Hematopoietic multipotent progenitor cell (in vitro differentiated cells): ENCODE results near the gene CDC14A. TPM values are rescaled to one million over a fixed set of nuclear protein-coding genes. Genes with fewer than 3 reads are reported as not detected.
"Not testable (repeated sequence)": the region's sequence is repeated elsewhere in the genome, so short reads cannot be mapped to it uniquely, and the experiment has no call there.

Source experiments
- DNase-seq, 3 donors: peaks; one replicate each; pipeline ENCODE4 v3.0.0-alpha.2; 2011 to 2015; ENCODE audit warnings: low read depth in 2 of 3, low spot score in 2 of 3
- total RNA-seq: library from RNA; depleted of rRNA; stranded (reverse); fragments of >200 nt; gene quantifications from one replicate; pipeline ENCODE4 v1.2.3, GENCODE V29; 2012

CDC14A gene
- 39.6 TPM for total RNA-seq

- peak; percentile 70 to 95 (median 92) for DNase-seq
Observed at GRCh38 chr1:100352267-100353070, at the start of gene CDC14A. Gene CDC14A (plus strand): TSS chr1:100352506. CDS start chr1:100352955, 449 bp downstream.

- DNase-seq = no peak
Observed at GRCh38 chr1:100302739-100303138, 49.6 kb upstream of the CDC14A start.

DNA sequence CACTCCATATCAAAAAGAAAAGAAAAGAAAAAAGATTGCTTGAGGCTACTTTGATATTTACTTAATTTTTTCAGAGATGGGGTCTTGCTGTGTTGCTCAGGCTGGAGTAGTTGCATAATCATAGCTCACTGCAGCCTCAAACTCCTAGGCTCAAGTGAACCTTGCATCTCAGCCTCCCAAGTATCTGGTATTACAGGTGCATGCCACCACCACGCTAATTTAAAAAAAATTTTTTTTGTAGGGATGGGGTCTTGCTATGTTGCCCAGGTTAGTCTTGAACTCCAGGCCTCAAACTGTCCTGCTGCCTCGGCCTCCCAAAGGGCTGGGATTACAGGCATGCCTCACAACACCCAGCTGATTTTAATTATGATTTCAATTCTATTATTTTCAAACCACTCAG, 48.1 kb upstream of the CDC14A start:
- no peak for DNase-seq

GRCh38 chr1:100304921-100305320, 47.4 kb upstream of the CDC14A start:
- DNase-seq = no peak

DNA sequence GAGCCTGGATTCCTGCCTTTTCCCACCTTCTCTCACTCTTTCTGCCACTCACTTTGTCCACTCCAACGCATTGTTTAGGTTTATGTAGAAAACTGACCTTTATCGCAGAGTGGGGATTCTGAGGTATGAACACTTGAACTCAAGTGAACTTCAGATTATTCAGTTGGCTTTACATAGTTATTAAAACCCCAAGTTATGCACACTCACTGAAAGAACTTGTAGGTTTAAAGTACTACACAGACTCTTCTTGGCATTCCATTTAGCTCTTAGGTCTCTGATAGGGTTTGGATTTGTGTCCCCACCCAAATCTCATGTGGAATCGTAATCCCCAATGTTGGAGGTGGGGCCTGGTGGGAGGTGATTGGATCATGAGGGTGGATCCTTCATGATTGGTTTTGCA, 46.4 kb upstream of the CDC14A start:
- no peak for DNase-seq

GRCh38 chr1:100306735-100307313, 45.5 kb upstream of the CDC14A start:
- DNase-seq = no peak

DNA sequence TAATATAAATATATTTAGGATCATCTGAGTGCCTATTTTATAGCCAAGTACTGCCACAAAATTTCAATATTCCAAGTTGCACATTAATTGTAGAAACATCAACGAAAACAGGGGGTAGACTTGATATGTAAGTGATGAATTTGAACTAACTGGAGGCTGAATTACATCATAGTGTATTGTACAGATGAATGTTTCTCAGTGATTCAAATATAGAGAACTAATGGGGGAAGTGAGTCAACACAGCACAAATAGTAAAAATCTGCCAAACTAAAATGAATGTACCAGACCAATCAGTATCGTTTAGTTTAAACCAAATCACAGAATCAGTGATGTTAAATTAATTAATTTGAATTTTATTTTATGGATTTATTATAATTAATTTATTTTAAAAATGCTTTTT, 43.5 kb upstream of the CDC14A start:
- DNase-seq = no peak

DNA sequence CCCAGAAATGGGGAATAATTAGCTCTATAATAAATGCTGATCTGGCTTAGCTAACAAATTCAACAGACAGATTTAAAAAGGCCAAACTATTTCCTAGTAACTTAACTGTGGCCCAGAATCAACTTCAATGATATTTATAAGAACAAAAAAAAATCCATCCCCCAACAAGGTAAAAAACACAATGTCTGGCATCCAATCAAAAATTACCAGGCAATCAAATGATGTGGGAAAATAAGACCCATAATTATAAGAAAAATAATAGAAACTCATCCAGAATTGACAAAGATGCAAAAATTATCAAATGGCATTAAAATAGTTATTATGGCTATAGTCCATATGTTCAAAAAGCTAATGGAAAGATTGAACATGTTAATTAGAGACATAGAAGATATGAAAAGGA, 42.4 kb upstream of the CDC14A start:
- no peak for DNase-seq

DNA sequence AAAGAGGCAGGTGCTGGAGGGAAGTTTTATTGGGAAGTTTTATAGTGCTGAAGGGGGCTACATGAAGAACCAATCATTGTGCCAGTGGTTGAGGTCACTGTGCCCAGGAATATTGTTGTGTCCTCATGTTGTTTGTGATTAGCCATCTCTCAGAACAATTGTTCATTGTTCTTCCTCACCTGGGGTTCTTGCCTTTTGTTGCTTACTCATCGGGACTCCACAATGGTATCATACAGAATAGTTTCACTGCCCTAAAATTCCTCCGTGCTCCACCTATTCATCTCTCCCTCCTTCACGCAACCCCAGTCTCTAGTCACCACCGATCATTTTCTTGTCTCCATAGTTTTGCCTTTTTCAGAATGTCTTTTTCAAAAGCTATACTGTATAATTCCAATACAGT, 38.9 kb upstream of the CDC14A start:
- no peak for DNase-seq

GRCh38 chr1:100316622-100317021, 35.7 kb upstream of the CDC14A start:
- DNase-seq = no peak

- no peak for DNase-seq
Observed at GRCh38 chr1:100320311-100321099, 31.8 kb upstream of the CDC14A start.

DNA sequence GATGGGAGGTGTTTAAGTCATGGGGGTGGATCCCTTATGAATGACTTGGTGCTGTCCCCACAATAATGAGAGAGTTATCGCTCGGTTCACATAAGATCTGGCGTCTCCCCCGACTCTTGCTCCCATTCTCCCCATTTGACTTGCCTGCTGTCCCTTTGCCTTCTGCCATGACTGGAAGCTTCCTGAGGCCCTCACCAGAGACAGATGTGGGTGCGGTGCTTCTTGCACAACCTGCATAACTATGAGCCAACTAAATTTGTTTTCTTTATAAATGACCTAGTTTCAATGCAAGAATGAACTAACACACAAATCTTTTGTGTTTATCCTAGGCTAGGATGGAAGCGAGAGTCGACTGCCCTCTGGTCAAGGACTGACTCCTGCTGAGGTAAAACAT, 31.2 kb upstream of the CDC14A start:
- DNase-seq = no peak

- DNase-seq = no peak
Observed at GRCh38 chr1:100321506-100321905, 30.8 kb upstream of the CDC14A start.

- DNase-seq = no peak
Observed at GRCh38 chr1:100322436-100323211, 29.7 kb upstream of the CDC14A start.

DNA sequence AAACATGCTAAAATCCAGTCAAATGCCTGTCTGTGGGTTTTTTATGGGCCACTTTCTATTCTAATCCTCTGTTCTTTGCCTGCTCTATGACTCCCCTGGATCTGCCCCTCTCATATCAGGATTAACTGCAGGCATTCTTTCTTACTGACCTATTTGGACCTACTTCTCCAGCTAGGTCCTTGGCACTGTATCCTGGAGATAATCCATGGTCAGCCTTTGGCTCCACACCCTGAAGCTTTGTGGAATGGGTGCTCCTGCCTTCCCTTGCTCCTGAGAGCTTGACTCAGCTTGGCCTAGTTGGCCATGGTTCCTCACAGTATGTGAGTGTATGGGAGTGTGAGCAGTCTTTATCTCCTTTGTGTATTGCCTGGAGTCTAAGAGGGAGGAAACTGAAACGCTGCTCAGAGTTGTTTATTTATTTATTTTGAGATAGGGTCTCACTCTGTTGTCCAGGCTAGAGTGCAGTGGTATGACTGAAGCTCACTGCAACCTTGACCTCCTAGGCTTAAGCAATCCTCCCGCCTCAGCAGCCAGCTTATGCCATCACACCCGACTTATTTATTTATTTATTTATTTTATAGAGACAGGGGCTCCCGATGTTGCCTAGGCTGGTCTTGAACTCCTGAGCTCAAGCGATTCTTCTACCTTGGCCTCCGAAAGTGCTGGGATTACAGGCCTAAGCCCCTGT, 28.7 kb upstream of the CDC14A start:
- no peak for DNase-seq

- DNase-seq = no peak
Observed at GRCh38 chr1:100325415-100326324, 26.6 kb upstream of the CDC14A start.

GRCh38 chr1:100326325-100326670, 26.0 kb upstream of the CDC14A start:
- not testable (repeated sequence) for DNase-seq

GRCh38 chr1:100328133-100328532, 24.2 kb upstream of the CDC14A start:
- peak in 1 of 3 donors; percentile 27 for DNase-seq

DNA sequence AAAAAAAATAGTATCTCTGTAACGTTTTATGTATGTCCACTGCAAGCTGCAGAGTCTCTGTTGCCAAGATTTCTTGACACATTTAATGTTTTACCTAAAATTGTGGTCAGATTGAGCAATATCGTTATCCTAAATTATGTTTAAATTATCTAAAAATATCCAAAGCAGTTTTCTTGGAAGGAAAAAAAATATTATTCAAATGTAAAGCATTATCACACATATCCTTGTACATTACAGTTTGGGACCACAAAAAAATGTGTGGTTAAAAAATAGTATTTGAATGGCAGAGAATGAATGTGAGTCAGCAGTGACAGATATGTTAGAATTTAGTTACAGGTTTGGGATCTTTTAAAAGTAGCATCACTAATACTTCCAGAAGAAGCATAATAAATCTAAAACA, 21.2 kb upstream of the CDC14A start:
- DNase-seq = not testable (repeated sequence)
